ENCODE data around the gene SFI1. TPM values are rescaled to one million over a fixed set of nuclear protein-coding genes. Genes with fewer than 3 reads are reported as not detected.
"Not testable (repeated sequence)": the region's sequence is repeated elsewhere in the genome, so short reads cannot be mapped to it uniquely, and the experiment has no call there.

The SFI1 gene
- total RNA-seq, 2 experiments from 2014 or later = 174 to 183 TPM

DNA sequence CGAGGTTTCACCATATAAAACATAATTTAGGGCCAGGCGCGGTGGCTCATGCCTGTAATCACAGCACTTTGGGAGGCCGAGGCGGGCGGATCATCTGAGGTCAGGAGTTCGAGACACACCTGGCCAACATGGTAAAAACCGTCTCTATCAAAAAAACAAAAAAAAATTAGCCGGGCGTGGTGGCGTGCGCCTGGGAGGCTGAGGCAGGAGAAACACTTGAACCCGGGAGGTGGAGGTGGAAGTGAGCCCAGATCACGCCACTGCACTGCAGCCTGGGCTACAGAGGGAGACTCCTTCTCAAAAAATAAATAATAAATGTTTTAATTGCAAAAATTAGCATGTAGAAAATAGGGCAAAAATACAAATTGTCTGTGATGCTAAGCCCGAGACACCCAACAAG, 993 bp upstream of the SFI1 start:
- peak overlapping the region; percentile 96 for H3K27ac Mint-ChIP-seq
- no peaks in the 10 kb centered on the region for H3K9me3 Mint-ChIP-seq
- H3K27me3 Mint-ChIP-seq = no peaks in the 10 kb centered on the region
- CTCF ChIA-PET = interaction anchor here (0.6 to 1.0 kb wide), 2 partner anchors 10 to 47 kb away, joined by 4 read pairs; no protein-coding TSS in a partner anchor
- peaks cover 55% of the 10 kb centered on the region for H3K4me1 Mint-ChIP-seq
- POLR2A ChIA-PET = interaction anchor here (1.1 kb wide), 1 partner anchor 149 kb away, joined by 4 read pairs; the partner anchor contains the start of gene PATZ1
- peak overlapping the region; percentile 92 for H3K4me3 Mint-ChIP-seq
- H3K36me3 Mint-ChIP-seq (ENCODE audit: low read depth) = peaks cover 22% of the 10 kb centered on the region
- no peak for DNase-seq

DNA sequence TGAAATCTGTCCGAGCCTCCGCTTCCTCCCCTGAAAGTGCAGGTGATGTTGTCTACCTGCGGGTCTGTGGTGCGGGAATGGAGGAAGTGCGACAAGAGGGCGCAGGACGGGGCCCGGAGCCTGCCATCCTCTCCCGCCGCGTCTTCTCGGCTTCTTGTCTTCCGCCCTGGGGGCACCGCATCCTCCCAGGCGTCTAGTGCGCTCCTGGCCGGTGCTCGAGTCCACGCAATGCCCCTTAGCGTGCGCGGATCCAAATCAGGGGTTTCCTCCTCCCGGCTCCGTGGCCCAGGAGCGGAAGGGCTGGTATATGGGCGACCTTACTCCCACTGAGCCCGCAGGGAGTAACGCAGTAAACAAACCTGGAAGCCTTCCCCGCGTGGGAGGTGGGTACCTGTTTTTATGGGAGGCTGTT, 405 bp downstream of the SFI1 start:
- CTCF ChIA-PET = no interaction called here
- Mint-ChIP-seq H3K9me3 (no peaks in the 10 kb centered on the region), H3K27me3 (no peaks in the 10 kb centered on the region), H3K4me3 (peak overlapping the region; percentile 92), H3K27ac (peak overlapping the region; percentile 96), H3K4me1 (peaks cover 44% of the 10 kb centered on the region), H3K36me3 (ENCODE audit: low read depth) (peaks cover 30% of the 10 kb centered on the region)
- POLR2A ChIA-PET = interaction anchor here (1.1 kb wide), 1 partner anchor 150 kb away, joined by 4 read pairs; the partner anchor contains the start of gene PATZ1
- DNase-seq = peak; percentile 53

DNA sequence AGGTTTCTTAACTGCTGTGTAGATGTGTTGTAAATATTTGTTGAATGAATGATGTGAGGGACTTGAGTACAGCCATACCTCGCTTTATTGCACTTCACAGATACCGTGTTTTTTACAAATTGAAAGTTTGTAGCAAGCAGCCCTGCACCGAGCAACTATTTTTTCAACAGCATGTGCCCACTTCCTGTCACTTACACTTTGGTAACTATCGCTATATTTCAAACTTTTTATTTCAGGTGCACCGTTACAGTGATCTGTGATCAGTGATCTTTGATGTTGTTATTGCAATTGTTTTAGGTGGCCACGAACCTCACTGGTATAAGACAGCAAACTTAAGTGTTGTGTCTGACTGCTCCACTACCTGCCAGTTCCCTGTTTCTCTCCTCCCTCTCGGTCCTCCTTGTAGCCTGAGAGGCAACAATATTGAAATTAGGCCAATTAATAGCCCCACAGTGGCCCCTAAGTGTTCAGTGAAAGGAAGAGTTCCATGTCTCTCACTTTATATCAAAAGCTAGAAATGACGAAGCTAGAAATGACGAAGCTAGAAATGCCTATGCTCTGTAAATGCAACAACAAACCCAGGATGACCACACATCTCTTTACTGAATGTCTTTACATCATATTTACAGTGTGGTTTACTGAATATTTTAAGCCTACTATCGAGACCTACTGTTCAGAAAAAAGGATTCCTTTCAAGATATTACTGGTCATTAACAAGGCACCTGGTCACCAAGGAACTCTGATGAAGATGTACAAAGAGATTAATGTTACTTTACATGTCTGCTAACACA, 1.0 kb downstream of the SFI1 start:
- CTCF ChIA-PET = interaction anchor here (1.8 kb wide), 1 partner anchor 39 kb away, joined by 4 read pairs; no protein-coding TSS in a partner anchor

DNA sequence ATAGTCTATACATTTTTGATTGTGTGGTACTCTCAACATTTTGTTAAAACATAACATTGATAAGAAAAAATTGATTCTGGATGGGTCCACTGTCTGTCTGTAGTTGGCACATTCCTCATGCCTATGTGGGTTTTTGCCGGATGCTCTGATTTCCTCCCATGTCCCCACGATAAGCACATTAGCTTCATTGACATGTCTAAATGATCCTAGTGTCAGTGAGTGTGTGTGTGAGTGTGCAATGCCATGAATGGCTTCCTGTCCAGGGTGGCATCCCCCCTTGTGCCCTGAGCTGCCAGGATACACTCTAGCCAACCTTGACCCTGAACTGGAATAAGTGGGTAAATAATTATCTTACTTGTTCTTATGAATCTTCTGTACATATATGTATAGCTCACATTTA, 5.4 kb downstream of the SFI1 start:
- DNase-seq = no peak
- no peak overlapping the region for H3K4me3 Mint-ChIP-seq
- CTCF ChIA-PET = interaction anchor here (2.3 kb wide), 1 partner anchor 13 kb away, joined by 6 read pairs; no protein-coding TSS in a partner anchor
- H3K4me1 Mint-ChIP-seq = peaks cover 54% of the 10 kb centered on the region
- POLR2A ChIA-PET = no interaction called here
- peak overlapping the region; percentile 66 for H3K27ac Mint-ChIP-seq
- H3K9me3 Mint-ChIP-seq = peaks cover 6% of the 10 kb centered on the region
- H3K36me3 Mint-ChIP-seq (ENCODE audit: low read depth) = peaks cover 61% of the 10 kb centered on the region
- H3K27me3 Mint-ChIP-seq = no peaks in the 10 kb centered on the region

More for the DNA sequence above, 1.0 kb downstream of the SFI1 start:
- H3K9me3 Mint-ChIP-seq = no peaks in the 10 kb centered on the region
- H3K4me1 Mint-ChIP-seq = peaks cover 43% of the 10 kb centered on the region
- H3K4me3 Mint-ChIP-seq = peak overlapping the region; percentile 92
- POLR2A ChIA-PET = no interaction called here
- no peaks in the 10 kb centered on the region for H3K27me3 Mint-ChIP-seq
- peak overlapping the region; percentile 96 for H3K27ac Mint-ChIP-seq
- peak; percentile 36 for DNase-seq
- H3K36me3 Mint-ChIP-seq (ENCODE audit: low read depth) = peaks cover 34% of the 10 kb centered on the region

DNA sequence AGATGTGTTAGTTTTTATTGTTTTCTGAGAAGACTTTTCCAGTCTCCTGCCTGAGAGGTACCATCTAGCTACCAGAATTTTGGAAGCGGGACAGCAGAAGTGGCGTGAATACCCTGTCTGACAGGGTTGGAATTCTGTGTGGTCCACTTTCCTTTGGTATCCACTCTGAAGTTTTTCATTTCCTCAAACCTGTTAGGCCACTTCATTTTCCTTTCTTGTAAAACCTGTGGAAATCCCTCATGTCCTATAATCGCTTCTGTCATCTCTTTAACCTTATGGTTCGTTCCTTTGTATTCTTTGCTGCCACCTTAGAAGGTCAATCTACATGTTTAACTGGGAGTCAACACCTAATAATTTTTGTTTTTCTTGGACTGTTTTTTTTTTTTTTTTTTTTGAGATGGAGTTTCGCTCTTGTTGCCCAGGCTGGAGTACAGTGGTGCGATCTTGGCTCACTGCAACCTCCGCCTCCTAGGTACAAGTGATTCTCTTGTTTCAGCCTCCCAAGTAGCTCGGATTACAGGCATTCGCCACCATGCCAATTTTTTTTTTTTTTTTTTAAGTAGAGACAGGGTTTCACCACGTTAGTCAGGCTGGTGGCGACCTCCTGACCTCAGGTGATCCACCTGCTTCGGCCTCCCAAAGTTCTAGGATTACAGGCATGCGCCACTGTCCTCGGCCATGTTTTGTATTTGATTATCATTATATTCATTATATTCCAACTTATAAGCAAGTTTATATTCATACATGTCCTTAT, 7.1 kb downstream of the SFI1 start:
- peaks cover 47% of the 10 kb centered on the region for H3K4me1 Mint-ChIP-seq
- ChIA-PET CTCF (interaction anchor here (1.0 to 2.3 kb wide), 2 partner anchors 12 to 15 kb away, joined by 6 read pairs; no protein-coding TSS in a partner anchor), POLR2A (no interaction called here)
- H3K36me3 Mint-ChIP-seq (ENCODE audit: low read depth) = peaks cover 66% of the 10 kb centered on the region
- no peak overlapping the region for H3K4me3 Mint-ChIP-seq
- no peak overlapping the region for H3K27ac Mint-ChIP-seq
- peaks cover 16% of the 10 kb centered on the region for H3K9me3 Mint-ChIP-seq
- DNase-seq = no peak
- H3K27me3 Mint-ChIP-seq = no peaks in the 10 kb centered on the region

DNA sequence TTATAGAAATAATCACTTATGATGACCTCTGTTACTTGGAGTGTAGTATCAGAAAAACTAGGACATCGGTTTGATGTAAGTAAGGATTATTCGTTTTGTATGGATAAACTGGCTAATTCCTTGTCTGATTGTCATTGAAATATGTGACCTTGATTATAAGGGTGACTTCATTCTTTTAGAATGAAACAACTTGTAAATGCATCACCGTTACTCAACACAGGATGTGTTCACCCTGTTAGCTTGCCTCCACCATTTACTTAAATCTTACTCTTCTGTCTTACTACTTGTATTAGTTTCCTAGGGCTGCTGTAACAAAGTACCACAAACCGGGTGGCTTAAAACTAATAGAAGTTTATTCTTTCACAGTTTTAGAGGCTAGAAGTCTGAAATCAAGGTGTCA, 7.9 kb downstream of the SFI1 start:
- Mint-ChIP-seq H3K4me1 (peaks cover 41% of the 10 kb centered on the region), H3K4me3 (no peak overlapping the region), H3K27me3 (no peaks in the 10 kb centered on the region), H3K9me3 (peaks cover 16% of the 10 kb centered on the region), H3K36me3 (ENCODE audit: low read depth) (peaks cover 66% of the 10 kb centered on the region), H3K27ac (no peak overlapping the region)
- CTCF ChIA-PET = no interaction called here
- DNase-seq = no peak
- POLR2A ChIA-PET = no interaction called here

DNA sequence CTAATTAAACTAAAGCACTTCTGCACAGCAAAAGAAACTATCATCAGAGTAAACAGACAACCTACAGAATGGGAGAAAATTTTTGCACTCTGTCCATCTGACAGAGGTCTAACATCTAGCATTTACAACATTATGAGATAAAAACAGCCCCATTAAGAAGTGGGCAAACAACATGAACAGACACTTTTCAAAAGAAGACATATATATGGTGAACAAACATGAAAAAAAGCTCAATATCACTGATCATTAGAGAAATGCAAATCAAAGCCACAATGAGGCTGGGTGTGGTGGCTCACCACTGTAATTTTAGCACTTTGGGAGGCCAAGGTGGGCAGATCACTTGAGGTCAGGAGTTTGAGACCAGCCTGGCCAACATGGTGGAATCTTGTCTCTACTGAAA, 11.2 kb downstream of the SFI1 start:
- H3K4me3 Mint-ChIP-seq, H3K27me3 Mint-ChIP-seq, POLR2A ChIA-PET, H3K27ac Mint-ChIP-seq, DNase-seq: not testable (repeated sequence)
- CTCF ChIA-PET = interaction anchor here (1.2 kb wide), 1 partner anchor 24 kb away, joined by 4 read pairs; no protein-coding TSS in a partner anchor
- Mint-ChIP-seq H3K36me3 (ENCODE audit: low read depth) (peaks cover 64% of the 10 kb centered on the region), H3K4me1 (peaks cover 37% of the 10 kb centered on the region), H3K9me3 (peaks cover 16% of the 10 kb centered on the region)

DNA sequence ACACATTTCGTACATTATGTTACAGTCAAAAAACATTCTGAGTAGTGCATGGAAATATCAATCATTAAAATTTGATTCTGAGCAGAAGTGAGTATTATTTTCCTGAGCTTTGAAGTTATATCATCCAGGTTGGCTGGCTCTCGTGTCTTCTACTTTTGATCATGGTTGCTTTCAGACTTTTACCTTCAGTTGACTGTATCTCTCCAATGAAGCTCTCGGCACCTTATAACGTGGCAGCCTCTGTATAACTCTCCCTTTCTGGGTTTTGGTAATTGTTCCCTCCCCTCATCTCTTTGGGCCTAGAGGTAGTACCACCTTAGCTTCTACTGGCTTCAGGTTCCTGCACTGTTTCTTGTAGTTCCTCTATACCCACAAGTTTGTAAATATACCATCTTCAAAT, 12.2 kb downstream of the SFI1 start:
- H3K36me3 Mint-ChIP-seq (ENCODE audit: low read depth) = peaks cover 63% of the 10 kb centered on the region
- ChIA-PET POLR2A (interaction anchor here (0.6 kb wide), 1 partner anchor 458 kb away, joined by 7 read pairs; no protein-coding TSS in a partner anchor), CTCF (no interaction called here)
- H3K27me3 Mint-ChIP-seq = no peaks in the 10 kb centered on the region
- H3K27ac Mint-ChIP-seq = no peak overlapping the region
- no peak for DNase-seq
- peaks cover 16% of the 10 kb centered on the region for H3K9me3 Mint-ChIP-seq
- no peak overlapping the region for H3K4me3 Mint-ChIP-seq
- peaks cover 27% of the 10 kb centered on the region for H3K4me1 Mint-ChIP-seq

DNA sequence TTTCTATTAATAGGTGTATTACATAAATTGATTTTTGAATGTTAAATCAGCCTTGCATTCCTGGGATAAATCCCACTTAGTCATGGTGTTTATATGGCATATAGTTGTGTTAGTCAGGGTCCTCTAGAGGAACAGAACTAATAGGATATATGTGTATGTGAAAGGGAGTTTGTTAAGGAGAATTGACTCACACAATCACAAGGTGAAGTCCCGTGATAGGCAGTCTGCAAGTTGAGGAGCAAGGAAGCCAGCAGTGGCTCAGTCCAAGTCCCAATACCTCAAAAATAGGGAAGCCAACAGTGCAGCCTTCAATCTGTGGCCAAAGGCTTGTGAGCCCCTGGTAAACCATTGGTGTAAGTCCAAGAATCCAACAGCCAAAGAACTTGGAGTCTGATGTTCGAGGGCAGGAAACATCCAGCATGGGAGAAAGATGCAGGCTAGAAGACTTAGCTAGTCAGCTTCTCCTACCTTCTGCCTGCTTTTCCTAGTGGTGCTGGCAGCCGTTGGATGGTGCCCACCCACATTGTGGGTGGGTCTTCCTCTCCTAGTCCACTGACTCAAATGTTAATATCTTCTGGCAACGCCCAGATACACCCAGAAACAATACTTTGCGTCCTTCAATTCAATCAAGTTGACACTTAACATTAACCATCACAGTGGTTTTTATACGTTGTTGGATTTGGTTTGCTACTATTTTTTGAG, 12.9 kb downstream of the SFI1 start:
- Mint-ChIP-seq H3K36me3 (ENCODE audit: low read depth) (peaks cover 60% of the 10 kb centered on the region), H3K4me3 (no peak overlapping the region), H3K4me1 (peaks cover 24% of the 10 kb centered on the region), H3K27me3 (no peaks in the 10 kb centered on the region), H3K27ac (no peak overlapping the region), H3K9me3 (peaks cover 16% of the 10 kb centered on the region)
- CTCF ChIA-PET = no interaction called here
- POLR2A ChIA-PET = interaction anchor here (0.6 kb wide), 1 partner anchor 458 kb away, joined by 7 read pairs; no protein-coding TSS in a partner anchor
- DNase-seq = no peak

DNA sequence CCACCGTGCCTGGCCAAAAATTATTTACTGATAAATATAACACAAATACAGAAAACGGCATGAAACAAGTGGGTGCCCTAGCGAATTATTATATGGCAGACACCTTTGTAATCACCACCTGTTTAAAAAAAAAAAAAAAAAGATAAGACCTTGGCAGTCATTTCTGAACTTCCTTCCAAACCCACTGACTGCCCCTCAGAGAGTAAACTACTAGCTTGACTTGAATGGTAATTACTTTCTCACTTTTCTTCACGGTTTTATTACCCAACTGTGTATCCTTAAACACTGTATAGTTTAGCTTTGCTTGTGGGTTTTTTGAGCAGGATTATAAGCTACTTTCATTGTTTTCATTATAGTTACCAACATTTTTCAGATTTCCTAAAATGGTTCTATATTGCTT, 23.7 kb downstream of the SFI1 start:
- CTCF ChIA-PET = interaction anchor here (0.7 kb wide), 2 partner anchors 15 to 219 kb away, joined by 3 to 4 read pairs; no protein-coding TSS in a partner anchor
- Mint-ChIP-seq H3K4me1 (peaks cover 19% of the 10 kb centered on the region), H3K36me3 (ENCODE audit: low read depth) (peaks cover 52% of the 10 kb centered on the region), H3K4me3 (no peak overlapping the region), H3K27ac (no peak overlapping the region), H3K9me3 (peaks cover 2% of the 10 kb centered on the region), H3K27me3 (no peaks in the 10 kb centered on the region)
- DNase-seq = no peak
- POLR2A ChIA-PET = no interaction called here

DNA sequence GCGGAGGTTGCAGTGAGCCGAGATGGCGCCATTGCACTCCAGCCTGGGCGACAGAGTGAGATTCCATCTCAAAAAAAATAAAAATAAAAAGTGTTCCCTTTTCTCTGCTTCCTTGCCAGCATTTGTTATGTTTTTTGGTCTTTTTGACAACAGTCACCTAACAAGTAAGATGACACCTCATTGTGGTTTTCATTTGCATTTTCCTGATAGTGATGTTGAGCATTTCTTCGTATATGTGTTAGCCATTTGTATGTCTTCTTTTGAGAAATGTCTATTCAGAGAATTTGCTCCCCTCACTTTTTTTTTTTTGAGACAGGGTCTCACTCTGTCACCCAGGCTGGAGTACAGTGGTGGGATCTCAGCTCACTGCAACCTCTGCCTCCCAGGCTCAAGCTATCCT, 27.8 kb downstream of the SFI1 start:
- CTCF ChIA-PET = interaction anchor here (2.3 kb wide), 1 partner anchor 11 kb away, joined by 7 read pairs; no protein-coding TSS in a partner anchor
- peaks cover 51% of the 10 kb centered on the region for H3K36me3 Mint-ChIP-seq (ENCODE audit: low read depth)
- H3K9me3 Mint-ChIP-seq, POLR2A ChIA-PET, DNase-seq, H3K27me3 Mint-ChIP-seq, H3K4me3 Mint-ChIP-seq, H3K27ac Mint-ChIP-seq: not testable (repeated sequence)
- peaks cover 39% of the 10 kb centered on the region for H3K4me1 Mint-ChIP-seq

DNA sequence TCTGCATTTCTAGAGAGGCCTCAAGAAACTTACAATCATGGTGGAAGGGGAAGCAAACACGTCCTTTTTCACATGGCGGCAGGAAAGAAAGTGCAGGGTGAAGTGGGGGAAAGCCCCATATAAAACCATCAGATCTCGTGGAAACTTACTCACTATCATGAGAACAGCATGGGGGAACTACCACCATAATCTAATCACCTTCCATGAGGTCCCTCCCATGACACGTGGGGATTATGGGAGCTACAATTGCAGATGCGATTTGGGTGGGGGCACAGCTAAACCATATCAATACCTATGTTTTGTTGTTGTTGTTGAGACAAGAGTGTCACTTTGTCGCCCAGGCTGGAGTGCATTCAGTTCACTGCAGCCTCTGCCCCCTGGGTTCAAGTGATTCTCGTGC, 29.9 kb downstream of the SFI1 start:
- H3K4me1 Mint-ChIP-seq = peaks cover 45% of the 10 kb centered on the region
- DNase-seq = no peak
- peaks cover 58% of the 10 kb centered on the region for H3K36me3 Mint-ChIP-seq (ENCODE audit: low read depth)
- H3K4me3 Mint-ChIP-seq = no peak overlapping the region
- POLR2A ChIA-PET = no interaction called here
- no peaks in the 10 kb centered on the region for H3K27me3 Mint-ChIP-seq
- CTCF ChIA-PET = interaction anchor here (0.6 to 2.3 kb wide), 2 partner anchors 9 to 10 kb away, joined by 3 to 7 read pairs; no protein-coding TSS in a partner anchor
- H3K27ac Mint-ChIP-seq = no peak overlapping the region
- peaks cover 4% of the 10 kb centered on the region for H3K9me3 Mint-ChIP-seq

Measured in activated CD4-positive, alpha-beta T cell treated with anti-CD3 and anti-CD28 coated beads, Interleukin-2, amount 10 ng/mL, durations not matched to agents 7 days and 5 days (primary cell).